PC-9 (cell line): ENCODE data around the gene CRHR2. TPM values are rescaled to one million over a fixed set of nuclear protein-coding genes. Genes with fewer than 3 reads are reported as not detected.

Experiments
- BruUV-seq: library from RNA; stranded (reverse); fragments of 400-500 nt; replicated peaks from 2 replicates; lab custom pipeline; 2021; lab: Mats Ljungman, UMichigan
- CTCF ChIA-PET: fragments of 300-600 bp; sonication (Branson Sonifier 250); formaldehyde crosslinking; loops from one replicate; lab custom pipeline; 2022; ENCODE audit warnings: antibody characterized with exemption; lab: Charles Lee
- POLR2A ChIA-PET: fragments of 300-600 bp; sonication (Branson Sonifier 250); formaldehyde crosslinking; loops from one replicate; lab custom pipeline; 2022; ENCODE audit warnings: antibody characterized with exemption; ENCODE audit not compliant: unreplicated experiment; lab: Charles Lee
- DNase-seq, 2 experiments: peaks; one replicate each; pipeline versions ENCODE4 v3.0.0 to v3.0.0-alpha.2; 2015 to 2022; ENCODE audit warnings: mixed read lengths in 1 of 2
- H2AFZ ChIP-seq: fragments of 200-600 bp; sonication (generic); 2 replicates; pipeline ENCODE4 v1.8.1; 2017; ENCODE audit warnings: antibody characterized with exemption
- H3F3A ChIP-seq: fragments of 200-600 bp; sonication (generic); 2 replicates; pipeline ENCODE4 v1.8.1; 2017; ENCODE audit warnings: antibody characterized with exemption, mild to moderate bottlenecking, low read depth; ENCODE audit not compliant: insufficient read depth
- H3K27ac ChIP-seq: fragments of 200-600 bp; sonication (generic); 2 replicates; pipeline ENCODE4 v1.6.1; 2016; ENCODE audit warnings: mixed run types
- H3K27me3 ChIP-seq: fragments of 200-600 bp; sonication (generic); 2 replicates; pipeline ENCODE4 v1.6.1; 2016; ENCODE audit warnings: low read depth, mixed run types; ENCODE audit not compliant: insufficient read depth
- H3K36me3 ChIP-seq: fragments of 200-600 bp; sonication (generic); 2 replicates; pipeline ENCODE4 v1.6.1; 2016; ENCODE audit warnings: low read depth, mixed run types
- H3K4me1 ChIP-seq: fragments of 200-600 bp; sonication (generic); replicated peaks from 2 replicates; pipeline ENCODE4 v1.6.1; 2016; ENCODE audit warnings: mixed run types; ENCODE audit not compliant: insufficient read depth
- H3K4me2 ChIP-seq: fragments of 200-600 bp; sonication (generic); 2 replicates; pipeline ENCODE4 v1.6.1; 2017; ENCODE audit warnings: mixed run types
- H3K4me3 ChIP-seq: fragments of 200-600 bp; sonication (generic); 2 replicates; pipeline ENCODE4 v1.6.1; 2016; ENCODE audit warnings: mixed run types
- H3K79me2 ChIP-seq: fragments of 200-600 bp; sonication (generic); 2 replicates; pipeline ENCODE4 v1.6.1; 2017; ENCODE audit warnings: low read depth, mixed run types
- H3K9me2 ChIP-seq: fragments of 200-600 bp; sonication (generic); 2 replicates; pipeline ENCODE4 v1.8.1; 2017; ENCODE audit warnings: mild to moderate bottlenecking; ENCODE audit not compliant: insufficient read depth
- H3K9me3 ChIP-seq: fragments of 200-600 bp; sonication (generic); 2 replicates; pipeline ENCODE4 v1.8.1; 2016; ENCODE audit warnings: low read depth; ENCODE audit not compliant: insufficient read depth
- H4K20me1 ChIP-seq: fragments of 200-600 bp; sonication (generic); 2 replicates; pipeline ENCODE4 v1.8.1; 2017; ENCODE audit not compliant: insufficient read depth
- CTCF ChIP-seq: fragments of 200-600 bp; sonication (generic); conservative IDR thresholded peaks from 2 replicates; pipeline ENCODE4 v1.6.1; 2017; ENCODE audit warnings: mixed run types, antibody characterized with exemption, mild to moderate bottlenecking, moderate library complexity
- EZH2 ChIP-seq: fragments of 200-600 bp; sonication (generic); IDR thresholded peaks from 2 replicates; pipeline ENCODE4 v1.8.0; 2017; ENCODE audit warnings: antibody characterized with exemption, low read depth
- intact Hi-C: fragments of 100-400 bp; cut with micrococcal nuclease; formaldehyde crosslinking; loops from one replicate; pipeline ENCODE4 v1.10.0; 2022; ENCODE audit not compliant: unreplicated experiment
- total RNA-seq: library from RNA; stranded (reverse); gene quantifications from 2 replicates; pipeline ENCODE4 v1.2.3, GENCODE V29; 2021

Gene CRHR2
- total RNA-seq, 1 experiment from 2014 or later, result not detected

- Histone ChIP-seq H4K20me1 (peaks cover 6% of the 10 kb centered on the region), H3K79me2 (no peaks in the 10 kb centered on the region), H3K4me1 (no peaks in the 10 kb centered on the region), H3K9me2 (no peaks in the 10 kb centered on the region), H3K4me2 (no peak overlapping the region), H3K4me3 (no peak overlapping the region), H3K36me3 (peaks cover 15% of the 10 kb centered on the region; the same call in 1 of the 2 replicates), H3F3A (peaks cover 14% of the 10 kb centered on the region), H3K27ac (no peak overlapping the region), H3K9me3 (no peaks in the 10 kb centered on the region), H2AFZ (no peak overlapping the region), H3K27me3 (no peaks in the 10 kb centered on the region)
- ChIA-PET CTCF (no interaction called here), POLR2A (no interaction called here)
- BruUV-seq, result no TSS peak
- DNase-seq, result no peak
- intact Hi-C loops, result no loop called here
- TF ChIP-seq EZH2 (no peak), CTCF (no peak)
These were observed 33.3 kb downstream of the CRHR2 start for GRCh38 chr7:30648744-30649540.

DNA sequence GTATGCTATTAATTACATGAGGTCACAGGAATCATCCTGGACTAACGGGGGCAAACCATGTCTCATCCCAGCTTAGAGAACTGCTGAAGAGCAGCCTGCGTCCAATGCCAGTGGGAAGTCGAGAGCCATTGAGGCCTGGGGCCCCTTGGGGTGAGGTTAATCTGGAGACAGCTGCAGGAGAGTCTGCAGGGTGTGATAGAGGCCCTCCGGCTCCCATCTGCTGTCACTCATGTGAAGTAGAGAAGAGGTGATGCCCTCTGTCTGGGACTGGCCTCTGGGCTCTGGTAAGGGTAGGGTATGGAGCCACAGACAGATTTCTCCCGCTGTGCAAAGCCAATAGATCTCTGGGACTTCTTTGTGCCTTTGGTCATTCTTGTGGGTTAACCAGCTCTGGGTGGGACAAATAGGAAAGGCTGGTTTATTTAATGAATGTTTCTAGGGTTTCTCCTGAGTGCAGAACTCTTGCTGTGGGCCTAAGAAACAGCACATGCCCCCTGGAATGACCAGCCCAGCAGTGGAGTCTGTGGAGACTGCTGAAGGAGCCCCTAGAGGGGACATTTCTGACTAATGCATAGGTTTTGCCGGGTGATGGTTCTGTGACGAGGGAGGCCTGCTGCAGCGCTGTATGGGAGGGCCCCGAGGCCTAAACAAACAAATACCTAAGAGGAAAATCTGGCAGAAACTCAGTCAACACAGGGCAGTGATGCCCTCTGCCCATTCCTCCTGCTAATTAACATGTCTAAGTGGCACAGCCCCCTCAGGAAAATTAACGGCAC is 34.5 kb downstream of the CRHR2 start:
- H3K4me1 ChIP-seq, result no peaks in the 10 kb centered on the region
- no peaks in the 10 kb centered on the region for H3K9me2 ChIP-seq
- CTCF ChIA-PET, result no interaction called here
- TF ChIP-seq EZH2, result no peak
- no peak for TF ChIP-seq CTCF
- POLR2A ChIA-PET, result no interaction called here
- DNase-seq, result no peak
- intact Hi-C loops, result no loop called here
- no peak overlapping the region for H3K4me3 ChIP-seq
- no peaks in the 10 kb centered on the region for H3K79me2 ChIP-seq
- H4K20me1 ChIP-seq, result peaks cover 18% of the 10 kb centered on the region
- H3K27ac ChIP-seq, result no peak overlapping the region
- no TSS peak for BruUV-seq
- no peaks in the 10 kb centered on the region for H3K27me3 ChIP-seq
- H3K36me3 ChIP-seq, result peaks cover 25% of the 10 kb centered on the region; the same call in 1 of the 2 replicates
- no peak overlapping the region for H2AFZ ChIP-seq
- peaks cover 16% of the 10 kb centered on the region for H3F3A ChIP-seq
- H3K4me2 ChIP-seq, result no peak overlapping the region
- no peaks in the 10 kb centered on the region for H3K9me3 ChIP-seq

GRCh38 chr7:30646154-30646553 is 36.1 kb downstream of the CRHR2 start:
- H3K36me3 ChIP-seq, result peaks cover 25% of the 10 kb centered on the region; the same call in 1 of the 2 replicates
- CTCF ChIA-PET, result interaction anchor here (0.7 kb wide), 1 partner anchor 94 kb away, joined by 3 read pairs; no protein-coding TSS in a partner anchor
- no peak overlapping the region for H2AFZ ChIP-seq
- H3K4me2 ChIP-seq, result no peak overlapping the region
- no peak for TF ChIP-seq CTCF
- TF ChIP-seq EZH2, result no peak
- H3K4me3 ChIP-seq, result no peak overlapping the region
- no peak for DNase-seq
- peaks cover 22% of the 10 kb centered on the region for H4K20me1 ChIP-seq
- no peaks in the 10 kb centered on the region for H3K9me2 ChIP-seq
- POLR2A ChIA-PET, result no interaction called here
- no peaks in the 10 kb centered on the region for H3K4me1 ChIP-seq
- H3K27me3 ChIP-seq, result no peaks in the 10 kb centered on the region
- no TSS peak for BruUV-seq
- H3K79me2 ChIP-seq, result no peaks in the 10 kb centered on the region
- H3F3A ChIP-seq, result peaks cover 16% of the 10 kb centered on the region
- intact Hi-C loops, result no loop called here
- H3K9me3 ChIP-seq, result no peaks in the 10 kb centered on the region
- no peak overlapping the region for H3K27ac ChIP-seq
